Lung (tissue), 12 donors: ENCODE data around the gene MRPS2. TPM values are rescaled to one million over a fixed set of nuclear protein-coding genes. Genes with fewer than 3 reads are reported as not detected.
"Not testable (repeated sequence)": the region's sequence is repeated elsewhere in the genome, so short reads cannot be mapped to it uniquely, and the experiment has no call there.

ENCODE experiments used
- ATAC-seq: fragments of 200-7000 bp; cut with Tn5 transposase; one replicate; pipeline ENCODE4 v1.9.1; 2020; ENCODE audit warnings: moderate number of reproducible peaks; ENCODE audit not compliant: insufficient read depth, low FRiP score
- DNase-seq, 3 donors: peaks; one replicate each; pipeline ENCODE4 v3.0.0-alpha.2; 2013 to 2017
- H3K27ac ChIP-seq, 2 donors: one replicate each; pipeline ENCODE4 v1.5.1; 2013; ENCODE audit warnings: mild to moderate bottlenecking in 2 of 2, moderate library complexity in 2 of 2, control low read depth in 1 of 2, inconsistent platforms in 1 of 2, low read depth in 1 of 2, low read length in 1 of 2
- H3K27me3 ChIP-seq, 3 donors: one replicate each; pipeline ENCODE4 v1.5.1; 2013; ENCODE audit warnings: low read length in 2 of 3; ENCODE audit not compliant: control insufficient read depth in 3 of 3, insufficient read depth in 3 of 3
- H3K36me3 ChIP-seq, 4 donors: one replicate each; pipeline ENCODE4 v1.5.1; 2013; ENCODE audit warnings: low read length in 4 of 4, mild to moderate bottlenecking in 1 of 4, moderate library complexity in 1 of 4; ENCODE audit not compliant: control insufficient read depth in 4 of 4, insufficient read depth in 4 of 4
- H3K4me1 ChIP-seq, 5 donors: one replicate each; pipeline ENCODE4 v1.5.1; 2013; ENCODE audit warnings: low read length in 5 of 5, mild to moderate bottlenecking in 2 of 5, moderate library complexity in 1 of 5; ENCODE audit not compliant: control insufficient read depth in 5 of 5, insufficient read depth in 5 of 5
- H3K4me3 ChIP-seq: one replicate; pipeline ENCODE4 v1.5.1; 2013; ENCODE audit warnings: mild to moderate bottlenecking, control low read depth, moderate library complexity
- H3K9ac ChIP-seq, 2 donors: one replicate each; pipeline ENCODE4 v1.5.1; 2013; ENCODE audit warnings: low read length in 2 of 2, control low read depth in 1 of 2; ENCODE audit not compliant: insufficient read depth in 1 of 2
- H3K9me3 ChIP-seq, 4 donors: one replicate each; pipeline ENCODE4 v1.5.1; 2013; ENCODE audit warnings: low read length in 3 of 4, mild to moderate bottlenecking in 1 of 4, moderate library complexity in 1 of 4; ENCODE audit not compliant: control insufficient read depth in 4 of 4, insufficient read depth in 3 of 4
- CTCF ChIP-seq: IDR thresholded peaks from 2 replicates; pipeline ENCODE4 v1.5.1; 2012; ENCODE audit warnings: mild to moderate bottlenecking; ENCODE audit errors: control extremely low read depth, extremely low read depth
- WGBS, 2 donors: extraction: QIAGEN DNeasy Blood & Tissue Kit; methylation state at CpG; one replicate each; pipeline ENCODE4 v1.1.7; 2013; 5-methylcytosine and 5-hydroxymethylcytosine counted together
- polyA plus RNA-seq, 2 donors: library from polyadenylated mRNA; stranded (reverse); fragments of 200-250 nt; gene quantifications; one replicate each; pipeline ENCODE4 v1.2.1, GENCODE V29; 2013
- total RNA-seq, 2 donors: library from RNA; depleted of rRNA in 1 of 2; stranded (reverse); fragments of >200 nt in 1 of 2; gene quantifications; one replicate each; pipeline ENCODE4 v1.2.1, GENCODE V29; 2014 to 2021
- donor health status: control.
- donor health status: control.
- donor health status: Bipolar disorder and iron deficiency.
- donor health status: healthy.
- donor health status: DM: yes; HTN: yes; CAD: no.

The MRPS2 gene
- total and polyA plus RNA-seq, 4 donors = 18.2 to 42.0 (median 31.8) TPM

DNA sequence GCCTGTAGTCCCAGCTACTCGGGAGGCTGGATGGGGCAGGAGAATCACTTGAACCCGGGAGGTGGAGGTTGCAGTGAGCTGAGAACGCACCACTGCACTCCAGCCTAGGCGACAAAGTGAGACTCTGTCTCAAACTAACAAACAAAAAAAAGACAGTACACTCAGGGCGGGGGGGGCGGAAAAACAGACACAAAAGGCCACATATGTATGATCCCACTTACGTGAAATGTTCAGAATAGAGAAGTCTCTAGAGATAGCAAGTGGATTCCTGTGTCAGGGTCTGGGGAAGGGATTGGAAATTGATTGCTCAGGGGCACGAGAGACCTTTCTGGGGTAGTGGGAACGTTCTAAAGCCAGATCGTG is 11.7 kb downstream of the MRPS2 start:
- DNase-seq = no peak

GRCh38 chr9:135512904-135513303 is 12.4 kb downstream of the MRPS2 start:
- TF ChIP-seq CTCF = no peak
- H3K36me3 ChIP-seq = no peaks in the 10 kb centered on the region
- no peak overlapping the region for H3K9ac ChIP-seq
- H3K9me3 ChIP-seq = peaks cover 0 to 6% (median 1%) of the 10 kb centered on the region in 4 donors
- 51 to 60% methylated on average over 7 of the region's 7 CpGs for WGBS, 2 donors
- DNase-seq = no peak
- no peak overlapping the region for H3K4me3 ChIP-seq
- H3K27me3 ChIP-seq = no peaks in the 10 kb centered on the region
- ATAC-seq = no peak
- no peaks in the 10 kb centered on the region for H3K4me1 ChIP-seq
- no peak overlapping the region for H3K27ac ChIP-seq

More for the DNA sequence above, 11.7 kb downstream of the MRPS2 start:
- no peak for ATAC-seq
- no peaks in the 10 kb centered on the region for H3K27me3 ChIP-seq
- no peak for TF ChIP-seq CTCF
- H3K27ac ChIP-seq = no peak overlapping the region
- WGBS, 2 donors = 79 to 81% methylated on average over 10 of the region's 10 CpGs
- no peaks in the 10 kb centered on the region for H3K4me1 ChIP-seq
- no peaks in the 10 kb centered on the region for H3K36me3 ChIP-seq
- peaks cover 0 to 6% (median 1%) of the 10 kb centered on the region in 4 donors for H3K9me3 ChIP-seq
- H3K9ac ChIP-seq = no peak overlapping the region
- no peak overlapping the region for H3K4me3 ChIP-seq

GRCh38 chr9:135513351-135513846 is 12.9 kb downstream of the MRPS2 start:
- no peak for ATAC-seq
- DNase-seq = no peak
- H3K9me3 ChIP-seq = peaks cover 0 to 6% (median 1%) of the 10 kb centered on the region in 4 donors
- H3K9ac ChIP-seq = no peak overlapping the region
- H3K36me3 ChIP-seq = no peaks in the 10 kb centered on the region
- WGBS, 2 donors = 82 to 83% methylated on average over 18 to 19 of the region's 19 CpGs
- TF ChIP-seq CTCF = no peak
- H3K4me3 ChIP-seq = no peak overlapping the region
- H3K27me3 ChIP-seq = no peaks in the 10 kb centered on the region
- no peak overlapping the region for H3K27ac ChIP-seq
- H3K4me1 ChIP-seq = no peaks in the 10 kb centered on the region

DNA sequence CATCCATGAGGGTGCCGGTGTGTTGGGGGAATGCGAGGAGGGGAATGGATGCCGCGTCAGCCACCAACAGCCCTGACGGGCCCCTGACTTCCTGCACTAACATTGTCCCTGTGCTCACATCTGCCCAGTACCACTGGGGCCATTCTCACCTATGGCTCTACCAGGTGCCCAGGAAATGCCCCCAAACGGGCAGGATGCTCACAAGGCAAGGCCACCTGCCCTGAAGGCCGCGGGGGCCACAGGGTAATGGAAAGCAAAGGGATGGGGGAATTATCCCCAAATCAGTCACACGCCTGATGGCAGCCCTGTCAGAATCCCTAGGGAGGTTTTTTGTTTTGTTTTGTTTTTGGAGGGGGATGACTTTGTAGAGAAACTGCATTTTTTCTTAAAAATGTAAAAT is 13.4 kb downstream of the MRPS2 start:
- not testable (repeated sequence) for H3K27me3 ChIP-seq, H3K27ac ChIP-seq, H3K36me3 ChIP-seq, DNase-seq, H3K9me3 ChIP-seq, H3K4me3 ChIP-seq, H3K4me1 ChIP-seq, ATAC-seq, H3K9ac ChIP-seq
- 82 to 84% methylated on average over 9 of the region's 9 CpGs for WGBS, 2 donors
